Glutamatergic neuron (in vitro differentiated cells): Measurements from ENCODE around the gene SLC25A30. TPM values are rescaled to one million over a fixed set of nuclear protein-coding genes. Genes with fewer than 3 reads are reported as not detected.
"Not testable (repeated sequence)": the region's sequence is repeated elsewhere in the genome, so short reads cannot be mapped to it uniquely, and the experiment has no call there.

ENCODE experiments used
- DNase-seq: peaks from one replicate; pipeline ENCODE4 v3.0.0; 2022
- H3K27ac Mint-ChIP-seq: one replicate; pipeline ENCODE4 v1.8.0; 2020; ENCODE audit warnings: mild to moderate bottlenecking, mixed read lengths, inconsistent platforms; ENCODE audit not compliant: unreplicated experiment
- H3K27me3 Mint-ChIP-seq: one replicate; pipeline ENCODE4 v1.8.0; 2020; ENCODE audit warnings: mild to moderate bottlenecking, moderate library complexity, mixed read lengths, inconsistent platforms; ENCODE audit not compliant: unreplicated experiment
- H3K36me3 Mint-ChIP-seq: one replicate; pipeline ENCODE4 v1.8.0; 2020; ENCODE audit warnings: mild to moderate bottlenecking, mixed read lengths, inconsistent platforms; ENCODE audit not compliant: unreplicated experiment
- H3K4me1 Mint-ChIP-seq: one replicate; pipeline ENCODE4 v1.8.0; 2020; ENCODE audit warnings: mild to moderate bottlenecking, low read depth, mixed read lengths, inconsistent platforms; ENCODE audit not compliant: unreplicated experiment
- H3K4me3 Mint-ChIP-seq: one replicate; pipeline ENCODE4 v1.8.0; 2020; ENCODE audit warnings: mild to moderate bottlenecking, mixed read lengths, inconsistent platforms; ENCODE audit not compliant: unreplicated experiment
- H3K9me3 Mint-ChIP-seq: one replicate; pipeline ENCODE4 v1.8.0; 2020; ENCODE audit warnings: mild to moderate bottlenecking, moderate library complexity, mixed read lengths, inconsistent platforms; ENCODE audit not compliant: unreplicated experiment
- CTCF ChIP-seq: fragments of 200-600 bp; sonication (generic); IDR thresholded peaks from one replicate; pipeline ENCODE4 v1.5.0; 2021; ENCODE audit not compliant: partially characterized antibody, unreplicated experiment
- total RNA-seq: library from RNA; stranded (reverse); fragmentation: NEBNext Ultra II Directional; extraction: Animal tissue kit (Norgen Biotek cat#: 25700); gene quantifications from one replicate; pipeline ENCODE4 v1.2.1, GENCODE V29; 2021; ENCODE audit not compliant: unreplicated experiment

The SLC25A30 gene
- total RNA-seq, 1 donor from 2014 or later, result 4.0 TPM

- DNase-seq, result no peak
- Mint-ChIP-seq H3K9me3 (no peaks in the 10 kb centered on the region), H3K36me3 (no peaks in the 10 kb centered on the region), H3K27ac (no peak overlapping the region), H3K4me3 (no peak overlapping the region), H3K27me3 (peaks cover 2% of the 10 kb centered on the region), H3K4me1 (no peaks in the 10 kb centered on the region)
- no peak for TF ChIP-seq CTCF
These were observed 14.7 kb upstream of the SLC25A30 start for GRCh38 chr13:45432737-45433380.

DNA sequence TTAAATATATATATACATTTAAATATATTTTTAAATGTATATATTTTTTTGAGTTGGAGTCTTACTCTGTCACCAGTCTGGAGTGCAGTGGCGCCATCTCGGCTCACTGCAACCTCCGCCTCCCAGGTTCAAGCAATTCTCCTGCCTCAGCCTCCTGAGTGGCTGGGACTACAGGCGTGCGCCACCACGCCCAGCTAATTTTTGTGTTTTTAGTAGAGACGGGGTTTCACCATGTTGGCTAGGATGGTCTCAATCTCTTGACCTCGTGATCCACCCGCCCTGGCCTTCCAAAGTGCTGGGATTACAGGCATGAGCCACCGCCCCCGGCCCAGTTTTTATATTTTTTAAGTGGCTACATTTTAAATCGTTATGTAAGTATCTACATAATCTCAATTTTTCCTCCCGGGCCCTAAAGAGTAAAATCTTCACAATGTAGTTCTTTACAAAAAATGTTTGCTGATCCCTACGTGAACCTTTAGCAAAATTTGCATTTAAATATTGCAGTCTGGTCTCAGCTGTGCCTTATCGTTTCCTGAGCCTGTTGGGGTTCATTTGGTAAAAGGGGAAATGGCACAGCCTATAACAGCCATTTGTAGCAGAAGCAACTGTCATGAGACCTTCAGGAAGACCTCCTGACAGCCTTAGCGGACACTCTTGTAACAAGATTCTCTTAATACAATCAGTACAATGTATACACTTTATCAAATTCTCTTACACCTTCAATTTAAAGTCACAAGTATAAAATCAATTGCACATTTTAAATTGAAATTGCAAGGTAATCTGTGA lies 8.1 kb upstream of the SLC25A30 start:
- H3K27ac Mint-ChIP-seq, H3K36me3 Mint-ChIP-seq, DNase-seq, H3K4me3 Mint-ChIP-seq, H3K4me1 Mint-ChIP-seq, H3K9me3 Mint-ChIP-seq, H3K27me3 Mint-ChIP-seq: not testable (repeated sequence)

DNA sequence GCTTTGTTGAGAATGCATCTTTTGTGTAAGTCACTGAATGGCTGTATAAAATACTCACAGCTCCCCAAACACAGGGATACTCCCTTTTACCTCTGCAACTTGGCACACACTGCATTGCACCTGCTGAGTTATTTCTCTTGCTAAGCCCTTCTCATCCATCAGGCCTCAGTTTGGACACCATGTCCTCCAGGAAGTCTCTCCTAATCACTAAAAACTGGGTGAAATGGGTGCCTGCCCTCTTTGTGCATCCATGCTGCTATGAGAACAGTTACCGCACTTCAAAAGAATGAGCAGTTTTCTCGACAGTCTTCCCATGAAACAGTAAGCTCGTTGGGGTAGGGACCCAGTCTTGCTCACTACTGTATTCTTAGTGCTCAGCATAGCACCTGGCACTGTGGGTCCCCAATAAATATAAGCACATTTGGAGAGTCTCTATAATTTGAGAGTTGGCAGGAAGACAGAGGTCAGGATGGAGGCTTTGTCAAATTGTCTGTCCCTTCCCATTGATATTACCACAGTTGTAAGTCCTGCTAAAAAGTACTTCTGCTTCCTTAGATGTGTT lies 4.6 kb upstream of the SLC25A30 start:
- Mint-ChIP-seq H3K27ac (no peak overlapping the region), H3K4me3 (no peak overlapping the region), H3K4me1 (peaks cover 2% of the 10 kb centered on the region), H3K9me3 (no peaks in the 10 kb centered on the region), H3K36me3 (no peaks in the 10 kb centered on the region), H3K27me3 (peaks cover 1% of the 10 kb centered on the region)
- no peak for DNase-seq
- TF ChIP-seq CTCF, result no peak

DNA sequence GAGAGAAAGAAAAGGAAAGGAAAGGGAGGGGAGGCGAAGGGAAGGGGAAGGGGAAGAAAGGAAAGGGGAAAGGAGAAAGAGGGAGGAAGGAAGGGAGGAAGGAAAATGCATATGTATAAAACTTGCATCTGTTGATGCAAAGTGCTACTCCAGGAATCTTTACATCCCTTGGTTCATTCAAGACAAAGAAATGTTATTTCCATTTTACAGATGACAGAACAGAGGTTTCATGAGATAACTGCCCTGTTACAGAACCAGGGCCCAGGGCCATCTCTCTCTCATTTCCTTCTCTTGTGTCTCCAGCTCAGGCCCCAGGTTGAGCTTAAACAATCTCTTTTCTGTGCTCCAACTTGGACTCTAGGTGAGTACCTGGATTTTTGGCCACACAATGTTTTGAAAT lies 1.8 kb upstream of the SLC25A30 start:
- peaks cover 5% of the 10 kb centered on the region for H3K4me1 Mint-ChIP-seq
- H3K27me3 Mint-ChIP-seq, result peaks cover 1% of the 10 kb centered on the region
- H3K9me3 Mint-ChIP-seq, result peaks cover 2% of the 10 kb centered on the region
- no peak overlapping the region for H3K27ac Mint-ChIP-seq
- no peak for DNase-seq
- no peak for TF ChIP-seq CTCF
- H3K36me3 Mint-ChIP-seq, result no peaks in the 10 kb centered on the region
- no peak overlapping the region for H3K4me3 Mint-ChIP-seq

GRCh38 chr13:45419389-45419788 lies 1.2 kb upstream of the SLC25A30 start:
- H3K9me3 Mint-ChIP-seq, H3K36me3 Mint-ChIP-seq, H3K4me1 Mint-ChIP-seq, H3K27me3 Mint-ChIP-seq, H3K4me3 Mint-ChIP-seq, DNase-seq, H3K27ac Mint-ChIP-seq: not testable (repeated sequence)
